Endothelial cell of umbilical vein (primary cell): Measurements from ENCODE around the gene MCTP2. TPM values are rescaled to one million over a fixed set of nuclear protein-coding genes. Genes with fewer than 3 reads are reported as not detected.

ENCODE experiments used
- BruUV-seq: library from RNA; stranded (reverse); fragments of 400-500 nt; replicated peaks from 2 replicates; lab custom pipeline; 2021; lab: Mats Ljungman, UMichigan
- CTCF ChIA-PET: fragments of 300-600, 350-600 bp; sonication (Branson Sonifier 250); formaldehyde crosslinking; loops from one replicate; lab custom pipeline; 2021; ENCODE audit warnings: antibody characterized with exemption, inconsistent platforms; lab: Charles Lee
- POLR2A ChIA-PET: fragments of 300-600, 350-600 bp; sonication (Branson Sonifier 250); formaldehyde crosslinking; loops from one replicate; lab custom pipeline; 2021; ENCODE audit warnings: antibody characterized with exemption, inconsistent platforms; lab: Charles Lee
- DNase-seq: peaks from one replicate; pipeline ENCODE4 v3.0.0-alpha.2; 2011; ENCODE audit warnings: low read depth, low spot score
- FAIRE-seq: peaks from 2 replicates; lab custom pipeline; 2011; peaks lifted over from hg19 to GRCh38; lab: Jason Lieb, UNC
- H2AFZ ChIP-seq: 2 replicates; pipeline ENCODE4 v1.6.0; 2012; ENCODE audit warnings: low read depth, low read length, control low read depth, inconsistent platforms
- H3K27ac ChIP-seq: 2 replicates; pipeline ENCODE4 v1.5.1; 2011; ENCODE audit warnings: low read depth, mild to moderate bottlenecking, control low read depth, low read length, moderate library complexity; ENCODE audit not compliant: insufficient read depth
- H3K27me3 ChIP-seq, 2 experiments: 2 replicates each; pipeline versions ENCODE4 v1.6.0 to v1.6.1; 2011; ENCODE audit warnings: low read length in 2 of 2, mixed read lengths in 1 of 2; ENCODE audit not compliant: control insufficient read depth in 2 of 2, insufficient read depth in 2 of 2
- H3K36me3 ChIP-seq, 2 experiments: 2 replicates in 1 of 2; 3 replicates in 1 of 2; pipeline ENCODE4 v1.5.1; 2011; ENCODE audit warnings: low read length in 2 of 2, mild to moderate bottlenecking in 1 of 2, moderate library complexity in 1 of 2; ENCODE audit not compliant: control insufficient read depth in 2 of 2, insufficient read depth in 2 of 2; ENCODE audit errors: extremely low read depth in 1 of 2
- H3K4me1 ChIP-seq: 3 replicates; pipeline ENCODE4 v1.5.1; 2011; ENCODE audit warnings: mild to moderate bottlenecking, low read length; ENCODE audit not compliant: control insufficient read depth, insufficient read depth; ENCODE audit errors: extremely low read depth
- H3K4me2 ChIP-seq: 2 replicates; pipeline ENCODE4 v1.6.1; 2011; ENCODE audit warnings: low read length, control low read depth, mixed read lengths; ENCODE audit not compliant: insufficient read depth
- H3K4me3 ChIP-seq, 3 experiments: fragments of 200-600 bp in 1 of 3; sonication (generic), shearing (Covaris generic) in 1 of 3; replicated peaks in 1 of 3; 2 replicates each; pipeline ENCODE4 v1.5.1; 2011 to 2016; ENCODE audit warnings: control low read depth in 3 of 3, low read length in 3 of 3, mild to moderate bottlenecking in 2 of 3, inconsistent platforms in 1 of 3, low read depth in 1 of 3, moderate library complexity in 1 of 3; ENCODE audit not compliant: insufficient read depth in 1 of 3
- H3K79me2 ChIP-seq: 2 replicates; pipeline ENCODE4 v1.6.0; 2012; ENCODE audit warnings: low read length, inconsistent platforms; ENCODE audit not compliant: control insufficient read depth, insufficient read depth
- H3K9ac ChIP-seq: replicated peaks from 2 replicates; pipeline ENCODE3; 2011; ENCODE audit warnings: low read length, control low read depth; ENCODE audit not compliant: insufficient read depth; ENCODE audit errors: extremely low read depth
- H3K9me1 ChIP-seq: replicated peaks from 3 replicates; pipeline ENCODE4 v1.6.0; 2011; ENCODE audit warnings: mild to moderate bottlenecking, low read length; ENCODE audit not compliant: control insufficient read depth, insufficient read depth; ENCODE audit errors: extremely low read depth
- H3K9me3 ChIP-seq: replicated peaks from 2 replicates; pipeline ENCODE4 v1.5.1; 2012; ENCODE audit warnings: low read length, inconsistent platforms; ENCODE audit not compliant: control insufficient read depth, insufficient read depth
- H4K20me1 ChIP-seq: replicated peaks from 2 replicates; pipeline ENCODE3; 2011; ENCODE audit warnings: mild to moderate bottlenecking, low read length; ENCODE audit not compliant: control insufficient read depth, insufficient read depth; ENCODE audit errors: extremely low read depth
- EZH2 ChIP-seq: IDR thresholded peaks from 2 replicates; pipeline ENCODE4 v1.6.1; 2012; ENCODE audit warnings: borderline replicate concordance, low read depth, mild to moderate bottlenecking, moderate library complexity, low read length, inconsistent platforms; ENCODE audit not compliant: severe bottlenecking
- FOS ChIP-seq: IDR thresholded peaks from 2 replicates; pipeline ENCODE4 v1.6.1; 2011; ENCODE audit warnings: mild to moderate bottlenecking, low read length, moderate library complexity, borderline replicate concordance; ENCODE audit not compliant: insufficient read depth
- GATA2 ChIP-seq: IDR thresholded peaks from 2 replicates; pipeline ENCODE4 v1.7.0; 2011; ENCODE audit warnings: low read depth, mild to moderate bottlenecking, moderate library complexity, mixed read lengths, low read length; ENCODE audit not compliant: insufficient read length, insufficient read depth
- JUN ChIP-seq: IDR thresholded peaks from 2 replicates; pipeline ENCODE4 v1.6.1; 2011; ENCODE audit warnings: borderline replicate concordance, low read depth; ENCODE audit not compliant: insufficient read length, insufficient read depth
- MYC ChIP-seq: IDR thresholded peaks from one replicate; pipeline ENCODE4 v1.6.1; 2011; ENCODE audit warnings: mild to moderate bottlenecking, low read depth, low read length
- POLR2A ChIP-seq: IDR thresholded peaks from 2 replicates; pipeline ENCODE4 v1.6.1; 2012; ENCODE audit warnings: low read depth, mild to moderate bottlenecking, control low read depth, low read length
- POLR2AphosphoS5 ChIP-seq: IDR thresholded peaks from 2 replicates; pipeline ENCODE4 v1.6.1; 2012; ENCODE audit warnings: low read depth, mild to moderate bottlenecking, control low read depth, low read length, moderate library complexity; ENCODE audit not compliant: insufficient read depth
- dilution Hi-C: fragments of 300-500 bp; cut with MboI; formaldehyde crosslinking; loops from one replicate; pipeline ENCODE4 v1.15.0; 2019; ENCODE audit warnings: low sequenced_read_pairs; ENCODE audit not compliant: extremely low pct_ligation_motif_present
- intact Hi-C: fragments of 100-400 bp; cut with micrococcal nuclease; formaldehyde crosslinking; loops from one replicate; pipeline ENCODE4 v1.10.0; 2022
- polyA plus RNA-seq, 4 experiments: library from polyadenylated mRNA; depleted of rRNA in 3 of 4; stranded (reverse) in 3 of 4; unstranded in 1 of 4; fragments of >200 nt; gene quantifications; 2 replicates each; pipeline versions ENCODE4 v1.2.1 to v1.2.3, GENCODE V29; 2011 to 2012; ENCODE audit warnings: missing spikeins in 1 of 4
- total RNA-seq: library from RNA; stranded (reverse); gene quantifications from 2 replicates; pipeline ENCODE4 v1.2.3, GENCODE V29; 2021
- TF ChIP-seq, protein P1 (sequence below), 2 donors: IDR thresholded peaks; 1 replicate in 1 of 2; 2 replicates in 1 of 2; pipeline ENCODE4 v1.5.1; 2011; ENCODE audit warnings: low read length in 2 of 2, mild to moderate bottlenecking in 2 of 2, moderate library complexity in 2 of 2, control low read depth in 1 of 2, inconsistent platforms in 1 of 2, low read depth in 1 of 2; ENCODE audit not compliant: insufficient read depth in 1 of 2; ENCODE audit errors: extremely low read depth in 1 of 2
- TF ChIP-seq, protein P2 (sequence below): IDR thresholded peaks from 2 replicates; pipeline ENCODE4 v1.6.1; 2011; ENCODE audit not compliant: insufficient read depth, insufficient read length

MCTP2 gene
- total and polyA plus RNA-seq, 2 donors (not counting 3 experiments of a cell fraction or from before 2014, with no cell fraction given), result 0.01 to 0.75 TPM

DNA sequence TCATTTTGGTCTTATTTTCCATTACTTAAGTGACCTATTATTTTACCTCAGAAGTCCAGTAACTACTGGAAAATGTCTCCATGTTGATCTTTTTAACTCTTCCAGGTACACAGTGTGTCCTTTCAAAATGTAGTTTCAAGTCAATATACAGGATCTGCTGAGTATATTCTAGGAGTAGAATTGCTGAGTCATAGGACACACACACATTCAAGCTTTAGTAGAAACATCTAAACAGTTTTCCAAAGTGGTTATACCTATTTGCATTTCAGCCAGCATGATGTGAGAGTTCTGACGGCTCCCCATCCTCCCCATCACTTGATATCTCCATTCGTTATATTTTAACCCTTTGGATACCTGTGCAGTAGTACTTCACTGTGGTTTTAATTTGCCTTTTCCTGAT lies 271.9 kb downstream of the MCTP2 start:
- dilution Hi-C loops, result no loop called here
- Histone ChIP-seq H3K27ac (no peak overlapping the region), H3K9ac (no peak overlapping the region), H3K79me2 (no peaks in the 10 kb centered on the region), H3K9me1 (no peaks in the 10 kb centered on the region), H3K4me1 (no peaks in the 10 kb centered on the region), H3K4me3 (no peak overlapping the region), H3K36me3 (no peaks in the 10 kb centered on the region), H2AFZ (no peak overlapping the region), H4K20me1 (no peaks in the 10 kb centered on the region), H3K4me2 (no peak overlapping the region), H3K9me3 (no peaks in the 10 kb centered on the region), H3K27me3 (no peaks in the 10 kb centered on the region)
- CTCF ChIA-PET, result no interaction called here
- TF ChIP-seq EZH2, result no peak
- no peak for TF ChIP-seq MYC
- TF ChIP-seq, protein P1, sequence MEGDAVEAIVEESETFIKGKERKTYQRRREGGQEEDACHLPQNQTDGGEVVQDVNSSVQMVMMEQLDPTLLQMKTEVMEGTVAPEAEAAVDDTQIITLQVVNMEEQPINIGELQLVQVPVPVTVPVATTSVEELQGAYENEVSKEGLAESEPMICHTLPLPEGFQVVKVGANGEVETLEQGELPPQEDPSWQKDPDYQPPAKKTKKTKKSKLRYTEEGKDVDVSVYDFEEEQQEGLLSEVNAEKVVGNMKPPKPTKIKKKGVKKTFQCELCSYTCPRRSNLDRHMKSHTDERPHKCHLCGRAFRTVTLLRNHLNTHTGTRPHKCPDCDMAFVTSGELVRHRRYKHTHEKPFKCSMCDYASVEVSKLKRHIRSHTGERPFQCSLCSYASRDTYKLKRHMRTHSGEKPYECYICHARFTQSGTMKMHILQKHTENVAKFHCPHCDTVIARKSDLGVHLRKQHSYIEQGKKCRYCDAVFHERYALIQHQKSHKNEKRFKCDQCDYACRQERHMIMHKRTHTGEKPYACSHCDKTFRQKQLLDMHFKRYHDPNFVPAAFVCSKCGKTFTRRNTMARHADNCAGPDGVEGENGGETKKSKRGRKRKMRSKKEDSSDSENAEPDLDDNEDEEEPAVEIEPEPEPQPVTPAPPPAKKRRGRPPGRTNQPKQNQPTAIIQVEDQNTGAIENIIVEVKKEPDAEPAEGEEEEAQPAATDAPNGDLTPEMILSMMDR (IDR thresholded peaks at IDR 0.05; ENCODE audit: extremely low read depth in 1 of 2, insufficient read depth in 1 of 2, low read depth in 1 of 2, low read length in 2 of 2), result no peak
- no peak for TF ChIP-seq POLR2AphosphoS5
- no peak for TF ChIP-seq FOS
- TF ChIP-seq GATA2, result no peak
- no peak for TF ChIP-seq POLR2A
- TF ChIP-seq, protein P2, sequence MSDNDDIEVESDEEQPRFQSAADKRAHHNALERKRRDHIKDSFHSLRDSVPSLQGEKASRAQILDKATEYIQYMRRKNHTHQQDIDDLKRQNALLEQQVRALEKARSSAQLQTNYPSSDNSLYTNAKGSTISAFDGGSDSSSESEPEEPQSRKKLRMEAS, result no peak
- TF ChIP-seq JUN, result no peak
- intact Hi-C loops, result no loop called here
- no TSS peak for BruUV-seq
- POLR2A ChIA-PET, result no interaction called here
- DNase-seq (no peak), FAIRE-seq (no peak)
